Upper lobe of left lung (tissue), 4 donors: ENCODE results near the gene GORASP1.

Experiments
- EP300 ChIP-seq, 4 donors: sonication (generic); formaldehyde crosslinking; IDR thresholded peaks; one replicate each; pipeline ENCODE4 v1.5.1; 2017; ENCODE audit warnings: antibody characterized with exemption in 4 of 4, control low read depth in 2 of 4
- POLR2A ChIP-seq, 4 donors: fragments of 450-650 bp; IDR thresholded peaks; one replicate each; pipeline ENCODE4 v1.5.1; 2016 to 2017; ENCODE audit warnings: antibody characterized with exemption in 4 of 4, mild to moderate bottlenecking in 2 of 4
- TF ChIP-seq, protein P1 (sequence below), 6 experiments: fragments of 450-650 bp in 4 of 6; fragments of 200-600 bp in 2 of 6; sonication (generic) in 2 of 6; IDR thresholded peaks; one replicate each; pipeline ENCODE4 v1.5.1; 2016 to 2019; ENCODE audit warnings: antibody characterized with exemption in 6 of 6

DNA sequence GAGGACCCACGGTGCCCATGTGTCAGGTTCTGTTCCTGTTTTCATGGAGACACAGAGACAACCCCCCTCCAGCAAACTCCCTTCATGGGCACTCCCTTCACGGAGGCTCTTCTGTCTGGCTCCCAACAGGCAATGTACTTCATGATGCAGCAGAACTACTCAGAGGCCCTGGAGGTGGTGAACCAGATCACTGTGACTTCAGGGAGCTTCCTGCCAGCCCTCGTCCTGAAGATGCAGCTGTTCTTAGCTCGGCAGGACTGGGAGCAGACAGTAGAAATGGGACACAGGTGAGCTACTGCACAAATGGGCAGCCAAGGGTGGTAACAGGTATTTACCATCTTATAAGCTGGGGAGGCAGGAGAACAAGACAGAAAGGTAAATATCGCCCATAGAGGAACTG is 7.0 kb upstream of the GORASP1 start:
- TF ChIP-seq POLR2A (IDR thresholded peaks at IDR 0.05) = no peak
- TF ChIP-seq, protein P1, sequence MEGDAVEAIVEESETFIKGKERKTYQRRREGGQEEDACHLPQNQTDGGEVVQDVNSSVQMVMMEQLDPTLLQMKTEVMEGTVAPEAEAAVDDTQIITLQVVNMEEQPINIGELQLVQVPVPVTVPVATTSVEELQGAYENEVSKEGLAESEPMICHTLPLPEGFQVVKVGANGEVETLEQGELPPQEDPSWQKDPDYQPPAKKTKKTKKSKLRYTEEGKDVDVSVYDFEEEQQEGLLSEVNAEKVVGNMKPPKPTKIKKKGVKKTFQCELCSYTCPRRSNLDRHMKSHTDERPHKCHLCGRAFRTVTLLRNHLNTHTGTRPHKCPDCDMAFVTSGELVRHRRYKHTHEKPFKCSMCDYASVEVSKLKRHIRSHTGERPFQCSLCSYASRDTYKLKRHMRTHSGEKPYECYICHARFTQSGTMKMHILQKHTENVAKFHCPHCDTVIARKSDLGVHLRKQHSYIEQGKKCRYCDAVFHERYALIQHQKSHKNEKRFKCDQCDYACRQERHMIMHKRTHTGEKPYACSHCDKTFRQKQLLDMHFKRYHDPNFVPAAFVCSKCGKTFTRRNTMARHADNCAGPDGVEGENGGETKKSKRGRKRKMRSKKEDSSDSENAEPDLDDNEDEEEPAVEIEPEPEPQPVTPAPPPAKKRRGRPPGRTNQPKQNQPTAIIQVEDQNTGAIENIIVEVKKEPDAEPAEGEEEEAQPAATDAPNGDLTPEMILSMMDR (IDR thresholded peaks at IDR 0.05) = no peak
- no peak for TF ChIP-seq EP300 (IDR thresholded peaks at IDR 0.05)
